DLD1 (cell line): ENCODE data around the gene SEPTIN6.

Experiments used
- in situ Hi-C: cut with HindIII; loops from 2 replicates; pipeline ENCODE4 v1.10.0; 2017; ENCODE audit warnings: low sequenced_read_pairs

SEPTIN6 gene

GRCh38 chrX:119655125-119655524 lies 37.8 kb downstream of the SEPTIN6 start:
- in situ Hi-C loops: no loop called here

GRCh38 chrX:119654112-119654531 lies 38.8 kb downstream of the SEPTIN6 start:
- in situ Hi-C loops: no loop called here

- in situ Hi-C loops: no loop called here
These were observed 44.6 kb downstream of the SEPTIN6 start for GRCh38 chrX:119648421-119648775.

- in situ Hi-C loops: no loop called here
These were observed 45.2 kb downstream of the SEPTIN6 start for GRCh38 chrX:119647552-119648420.

GRCh38 chrX:119647089-119647488 lies 45.9 kb downstream of the SEPTIN6 start:
- in situ Hi-C loops: no loop called here

- in situ Hi-C loops: no loop called here
These were observed 46.5 kb downstream of the SEPTIN6 start for GRCh38 chrX:119646515-119646914.

- in situ Hi-C loops: no loop called here
These were observed 49.3 kb downstream of the SEPTIN6 start for GRCh38 chrX:119643696-119644095.
